Activated CD8-positive, alpha-beta memory T cell treated with anti-CD3 and anti-CD28 coated beads for 24 hours (primary cell): ENCODE data around the gene ZNF317.

ENCODE experiments used
- DNase-seq: peaks from one replicate; pipeline ENCODE4 v3.0.0-alpha.2; 2020

ZNF317 gene

DNA sequence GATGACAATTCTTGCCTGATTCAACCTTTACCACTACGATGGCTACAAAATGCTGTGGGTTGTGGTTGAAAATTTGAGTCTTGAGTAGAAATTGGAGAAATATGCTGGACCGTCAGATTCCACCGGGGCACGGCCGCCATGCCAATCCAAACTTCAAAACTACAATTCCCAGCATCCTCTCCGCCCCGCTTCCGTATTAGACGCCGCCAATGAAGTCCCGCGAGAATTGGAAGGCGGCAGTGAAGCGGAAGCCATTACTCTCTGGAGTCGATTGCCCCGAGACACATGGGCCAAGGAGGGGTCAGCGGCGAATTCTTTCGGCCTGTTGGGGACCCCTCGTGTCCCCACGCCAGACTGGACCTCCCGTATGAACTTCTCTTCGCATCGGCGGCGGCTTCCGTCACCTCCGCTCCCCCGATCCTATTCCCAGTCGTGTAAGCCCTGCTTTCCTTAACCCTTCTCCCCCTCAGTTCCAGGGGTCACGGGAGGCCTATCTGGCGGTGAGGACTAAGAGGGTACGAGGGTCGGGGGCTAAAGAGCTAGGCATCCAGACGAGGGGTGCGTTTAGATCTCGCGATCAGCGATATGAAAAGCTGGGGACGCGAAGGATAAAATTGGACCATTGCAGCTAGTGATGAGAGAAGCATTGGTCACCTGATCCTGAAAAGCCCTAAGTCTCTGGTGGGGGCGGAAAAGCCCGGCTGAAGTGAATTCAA is at the start of gene ZNF317:
TSS of gene ZNF317 (plus strand) at position 239 of the 716 bp plus-strand sequence. CDS start 15,620 bp downstream, outside the sequence.
- DNase-seq = peak; percentile 93

DNA sequence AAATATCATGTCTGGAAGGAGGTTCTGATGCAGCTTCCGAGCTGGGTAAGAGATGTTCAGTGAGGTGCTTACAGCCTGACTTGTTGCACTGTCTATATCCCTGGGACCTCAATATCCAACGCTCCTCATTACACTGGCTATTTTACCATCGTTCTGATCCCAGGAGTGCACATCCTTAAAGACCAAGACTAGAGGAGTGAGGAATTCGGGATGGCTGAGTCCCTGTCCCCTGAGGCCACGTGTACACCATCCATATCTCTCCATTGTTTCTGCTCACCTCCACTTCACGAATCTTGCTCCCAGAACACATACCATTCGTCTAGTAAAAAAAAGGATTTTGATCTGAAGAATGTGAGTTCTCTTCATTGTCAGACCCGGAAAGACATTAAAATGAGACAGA is 32.8 kb upstream of the ZNF317 start, which contains the start of gene OR7G2:
TSS of gene OR7G2 (minus strand) at position 101 of the 400 bp plus-strand sequence. CDS start 4,232 bp downstream, outside the sequence.
- DNase-seq = no peak

DNA sequence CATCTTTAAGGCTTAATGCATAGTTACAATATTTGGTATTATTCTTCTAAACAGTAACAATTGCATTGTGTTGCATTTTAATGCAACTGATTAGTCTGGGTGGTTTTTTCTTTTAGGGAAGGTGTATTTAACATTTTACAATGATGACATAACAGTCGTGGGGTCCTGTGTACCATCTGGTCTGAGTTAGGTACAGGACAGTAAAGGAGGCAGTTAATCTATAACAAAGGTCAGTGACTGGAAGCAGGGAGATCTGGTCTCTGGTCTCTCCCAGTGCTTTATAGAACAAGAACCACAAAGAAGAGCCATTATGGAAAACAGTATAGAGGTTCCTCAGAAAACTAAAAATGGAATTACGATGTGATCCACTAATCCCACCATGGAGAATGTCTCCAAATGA is 30.2 kb upstream of the ZNF317 start:
- no peak for DNase-seq

DNA sequence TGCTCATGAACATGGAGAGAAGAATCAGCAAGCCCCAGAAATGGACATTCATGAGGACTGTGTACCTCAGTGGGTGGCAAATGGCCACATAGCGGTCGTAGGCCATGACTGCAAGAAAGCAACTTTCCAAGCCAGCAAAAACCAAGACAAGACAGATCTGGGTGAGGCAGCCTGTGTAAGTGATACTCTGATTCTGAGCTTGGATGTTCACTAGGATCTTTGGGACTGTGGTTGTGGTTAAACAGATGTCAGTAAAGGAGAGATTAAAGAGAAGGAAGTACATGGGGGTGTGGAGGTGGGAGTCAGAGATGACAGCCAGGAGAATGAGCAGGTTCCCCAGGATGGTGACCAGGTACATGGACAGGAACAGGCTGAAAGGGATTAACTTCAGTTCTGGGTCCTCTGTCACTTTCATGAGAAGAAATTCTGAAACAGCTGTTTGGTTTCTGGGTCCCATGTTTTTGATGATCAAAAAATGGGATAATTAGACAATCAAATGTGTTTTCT is 24.8 kb upstream of the ZNF317 start, which contains the start of gene OR7G1:
TSS of gene OR7G1 (minus strand) at position 457 of the 507 bp plus-strand sequence. CDS start at position 457, 0 bp downstream.
- no peak for DNase-seq

- no peak for DNase-seq
Observed at GRCh38 chr19:9116547-9116946, 23.6 kb upstream of the ZNF317 start.

GRCh38 chr19:9126900-9127405 is 13.2 kb upstream of the ZNF317 start, which contains the start of gene OR7G3:
OR7G3 (minus strand) TSS chr19:9126950; CDS start chr19:9126950, 0 bp downstream.
- no peak for DNase-seq

DNA sequence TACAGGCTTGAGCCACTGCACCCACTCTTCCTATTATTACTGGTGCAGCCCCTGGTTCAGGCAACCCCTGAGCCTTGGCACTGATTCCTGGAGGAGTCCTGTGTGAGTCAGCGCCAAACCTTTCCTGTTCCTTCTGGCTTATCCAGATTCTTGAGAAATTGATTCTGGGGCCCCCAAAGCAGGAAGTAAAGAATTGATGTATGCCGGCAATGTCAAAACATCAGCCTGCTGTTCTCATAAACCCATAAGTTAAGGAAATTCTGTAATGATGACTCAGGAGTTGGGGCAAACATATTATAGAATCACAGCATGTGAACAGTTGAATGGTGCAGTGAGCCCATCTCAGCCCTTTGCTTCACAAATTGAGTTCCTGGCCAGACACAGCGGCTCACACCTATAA is 12.0 kb upstream of the ZNF317 start:
- no peak for DNase-seq

- DNase-seq = no peak
Observed at GRCh38 chr19:9130965-9131364, 9.2 kb upstream of the ZNF317 start.

DNA sequence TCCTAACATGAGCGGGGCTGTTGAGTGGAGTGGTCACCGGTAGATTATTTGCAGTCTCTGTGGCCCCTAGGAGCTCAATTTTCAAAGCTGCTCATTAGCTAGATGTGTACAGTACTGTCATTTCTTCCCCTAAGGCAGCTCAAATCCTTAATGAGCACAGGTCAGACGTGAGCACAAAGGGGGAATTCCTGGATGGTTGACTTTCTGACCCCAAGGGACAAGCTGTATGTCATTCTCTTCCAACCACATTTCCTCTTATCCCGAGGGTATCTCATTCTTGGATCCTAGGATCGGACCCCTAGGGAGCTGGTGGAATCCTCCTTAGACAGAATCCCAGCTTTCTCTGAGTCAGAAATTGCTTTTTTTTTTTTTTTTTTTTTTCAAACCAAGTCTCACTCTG is 7.8 kb upstream of the ZNF317 start:
- no peak for DNase-seq

DNA sequence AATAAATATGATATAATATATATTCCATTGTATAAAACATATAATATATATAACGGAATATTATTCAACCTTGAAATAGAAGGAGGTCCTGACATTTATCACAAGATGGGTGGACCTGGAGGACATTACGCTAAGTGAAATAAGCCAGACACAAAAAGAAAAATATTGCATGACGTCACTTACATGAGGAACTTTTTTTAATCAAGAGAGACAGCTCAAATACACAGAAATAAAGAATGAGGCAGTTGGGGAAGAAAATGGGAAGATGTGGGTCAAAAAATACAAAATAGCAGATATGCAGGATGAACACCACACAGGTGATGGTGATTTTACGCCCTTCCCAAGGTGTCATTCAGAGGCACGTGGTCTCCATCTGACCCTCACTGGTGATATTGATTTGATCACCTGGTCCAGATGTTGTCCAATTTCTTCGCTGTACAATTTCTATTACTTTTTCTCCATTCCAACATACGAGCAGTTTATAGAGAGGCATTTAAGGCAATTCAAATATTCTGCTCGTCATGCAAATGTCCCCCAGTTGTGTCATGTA is 513 bp upstream of the ZNF317 start:
- no peak for DNase-seq

- no peak for DNase-seq
Observed at GRCh38 chr19:9144920-9145319, 4.7 kb downstream of the ZNF317 start.

- DNase-seq = no peak
Observed at GRCh38 chr19:9146882-9147281, 6.7 kb downstream of the ZNF317 start.

- no peak for DNase-seq
Observed at GRCh38 chr19:9148697-9149096, 8.5 kb downstream of the ZNF317 start.

- DNase-seq = no peak
Observed at GRCh38 chr19:9149997-9150396, 9.8 kb downstream of the ZNF317 start.

DNA sequence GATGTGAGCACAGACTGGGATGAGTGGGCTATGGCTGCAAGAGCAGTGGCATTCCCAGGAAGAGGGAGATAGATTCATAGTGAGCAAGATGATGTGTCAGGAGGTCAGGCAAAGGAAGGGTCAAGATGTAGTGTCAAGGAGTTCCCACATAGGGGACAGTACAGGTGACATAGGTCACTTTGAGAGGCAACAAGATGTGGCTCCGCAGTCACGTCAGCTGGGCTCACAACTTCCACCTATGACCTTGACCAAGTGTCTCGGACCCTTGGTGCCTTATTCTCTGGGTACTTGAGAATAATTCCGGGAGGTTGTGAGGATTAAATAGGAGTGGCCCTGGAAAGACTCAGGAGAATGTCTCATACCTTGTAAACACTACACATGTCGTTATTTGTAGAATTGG is 10.5 kb downstream of the ZNF317 start:
- no peak for DNase-seq

DNA sequence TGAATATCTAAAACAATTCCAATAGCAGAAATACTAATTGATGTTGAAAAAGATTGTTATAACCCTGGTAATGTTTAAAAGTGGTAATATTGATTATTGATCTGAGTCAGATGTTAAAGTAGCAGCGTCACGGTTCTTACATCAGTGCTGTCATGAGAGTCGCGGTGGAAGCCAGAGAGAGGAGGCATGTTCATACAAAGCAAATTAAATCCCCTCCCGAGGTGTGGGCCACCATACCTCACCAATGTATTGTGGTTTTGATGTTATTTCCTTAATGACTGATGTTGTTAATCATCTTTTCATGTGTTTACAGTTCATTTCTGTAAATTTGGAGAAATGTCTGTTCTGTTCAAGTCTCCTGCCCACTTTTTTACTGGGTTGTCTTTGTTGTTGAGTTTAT is 11.2 kb downstream of the ZNF317 start:
- DNase-seq = no peak

DNA sequence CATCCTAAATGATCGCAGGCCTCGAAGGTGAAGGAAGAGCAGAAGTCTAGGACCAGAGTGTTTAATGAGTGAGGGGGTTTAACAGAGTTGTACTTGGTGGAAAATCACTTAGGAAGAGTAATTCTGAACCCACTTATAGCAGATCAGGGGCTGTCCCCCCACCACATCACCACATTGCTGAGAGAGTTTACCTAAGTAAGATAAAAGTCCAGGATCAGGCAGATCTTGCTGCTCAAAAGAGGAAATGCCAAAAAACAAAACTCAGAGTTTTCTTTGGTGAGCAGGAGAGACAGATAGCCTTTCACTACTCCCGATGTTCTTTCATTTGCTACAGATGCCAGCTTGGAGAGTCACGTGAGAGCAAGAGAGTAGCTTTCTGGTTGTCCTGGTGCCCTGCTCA is 15.4 kb downstream of the ZNF317 start:
- DNase-seq = no peak

GRCh38 chr19:9156304-9156703 is 16.1 kb downstream of the ZNF317 start:
- DNase-seq = no peak

GRCh38 chr19:9159891-9160290 is 19.7 kb downstream of the ZNF317 start:
- no peak for DNase-seq

- DNase-seq = no peak
Observed at GRCh38 chr19:9161427-9161826, 21.2 kb downstream of the ZNF317 start.

GRCh38 chr19:9165261-9165660 is 25.1 kb downstream of the ZNF317 start:
- no peak for DNase-seq

DNA sequence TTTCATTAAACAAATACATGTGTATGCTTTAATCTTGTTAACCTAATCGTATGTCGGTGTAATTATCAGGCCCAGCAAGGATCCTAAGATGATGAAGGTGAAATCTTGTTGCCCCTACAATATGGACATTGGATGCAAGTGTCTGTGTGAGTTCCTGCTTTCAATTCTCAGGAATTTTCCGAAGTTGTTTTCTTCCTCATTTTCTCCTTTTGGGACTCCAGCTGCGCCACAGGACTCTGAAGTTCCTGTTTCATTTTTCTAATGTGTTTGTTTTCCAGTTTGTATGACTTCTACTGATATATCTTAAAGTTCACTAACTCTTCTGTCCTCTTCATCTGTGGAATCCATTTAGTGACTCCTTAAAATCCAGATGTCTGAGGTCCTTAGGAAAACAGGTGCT is 26.6 kb downstream of the ZNF317 start:
- DNase-seq = no peak

DNA sequence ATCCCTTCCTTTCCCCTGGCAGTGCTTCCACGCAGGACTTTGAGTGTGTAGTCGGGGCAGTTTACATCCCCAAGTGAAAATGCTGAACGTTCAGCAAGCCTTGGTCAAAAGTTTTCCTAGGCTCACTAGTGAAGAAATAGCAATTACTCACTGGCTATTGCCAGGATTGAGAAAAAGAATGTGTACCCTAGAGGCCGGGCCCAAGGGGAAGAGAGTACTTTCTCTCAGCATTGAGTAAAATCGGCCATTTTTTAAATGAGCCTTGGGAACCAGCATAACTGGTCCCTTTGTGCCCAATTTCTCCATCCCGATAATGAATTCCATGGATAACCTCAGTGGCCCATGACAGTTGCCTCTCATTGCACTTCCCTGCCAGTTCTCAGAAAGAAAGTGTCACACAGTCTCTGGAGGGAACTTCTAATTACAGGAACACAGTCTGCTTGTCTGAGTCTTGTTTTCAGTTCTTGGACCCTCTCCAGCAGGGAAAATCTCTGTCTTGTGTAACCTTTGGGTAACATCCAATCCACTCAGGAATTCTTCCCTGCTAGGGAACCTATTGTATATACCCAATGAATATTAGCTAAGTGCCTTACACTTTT is 31.3 kb downstream of the ZNF317 start:
- DNase-seq = no peak

- no peak for DNase-seq
Observed at GRCh38 chr19:9175326-9175725, 35.1 kb downstream of the ZNF317 start.
